ENCODE data around the gene SGMS1. TPM values are rescaled to one million over a fixed set of nuclear protein-coding genes. Genes with fewer than 3 reads are reported as not detected.
"Not testable (repeated sequence)": the region's sequence is repeated elsewhere in the genome, so short reads cannot be mapped to it uniquely, and the experiment has no call there.

SGMS1 gene
- total RNA-seq, 1 donor from 2014 or later: 93.8 TPM

- no peak for DNase-seq (ENCODE audit: extremely low spot score in 2 of 2)
- no peaks in the 10 kb centered on the region for H3K4me1 ChIP-seq
- no peak overlapping the region for H3K27ac ChIP-seq
- no peaks in the 10 kb centered on the region for H3K36me3 ChIP-seq
- H3K4me3 ChIP-seq: no peak overlapping the region
- H3K9me3 ChIP-seq: no peaks in the 10 kb centered on the region
- H3K27me3 ChIP-seq: no peaks in the 10 kb centered on the region
- peak in 1 of 3 experiments; percentile 7 for TF ChIP-seq CTCF (IDR thresholded peaks at IDR 0.05)
- no peak for TF ChIP-seq POLR2AphosphoS5 (IDR thresholded peaks at IDR 0.05; ENCODE audit: insufficient read depth in 1 of 2, low read depth in 1 of 2)
- no peak for TF ChIP-seq POLR2A (IDR thresholded peaks at IDR 0.05)
- intact Hi-C loops (cut with DNase I): no loop called here
Observed at GRCh38 chr10:50367732-50368131, 256.0 kb downstream of the SGMS1 start.

- DNase-seq (ENCODE audit: extremely low spot score in 2 of 2); intact Hi-C loops (cut with DNase I); H3K27ac ChIP-seq; H3K9me3 ChIP-seq; H3K4me3 ChIP-seq; H3K4me1 ChIP-seq; H3K27me3 ChIP-seq; H3K36me3 ChIP-seq: not testable (repeated sequence)
Observed at GRCh38 chr10:50366421-50366820, 257.3 kb downstream of the SGMS1 start.

GRCh38 chr10:50364730-50365129 is 259.0 kb downstream of the SGMS1 start:
- DNase-seq (ENCODE audit: extremely low spot score in 2 of 2); H3K36me3 ChIP-seq; H3K4me3 ChIP-seq; H3K27ac ChIP-seq; intact Hi-C loops (cut with DNase I); H3K9me3 ChIP-seq; H3K27me3 ChIP-seq: not testable (repeated sequence)
- peaks cover 21% of the 10 kb centered on the region for H3K4me1 ChIP-seq

- H3K9me3 ChIP-seq: no peaks in the 10 kb centered on the region
- no peaks in the 10 kb centered on the region for H3K36me3 ChIP-seq
- TF ChIP-seq POLR2AphosphoS5 (IDR thresholded peaks at IDR 0.05; ENCODE audit: insufficient read depth in 1 of 2, low read depth in 1 of 2) (peak in 1 of 2 donors; percentile 26), CTCF (IDR thresholded peaks at IDR 0.05) (no peak)
- H3K4me1 ChIP-seq: peaks cover 38% of the 10 kb centered on the region
- no peaks in the 10 kb centered on the region for H3K27me3 ChIP-seq
- no peak overlapping the region for H3K27ac ChIP-seq
- DNase-seq (ENCODE audit: extremely low spot score in 2 of 2): no peak
- H3K4me3 ChIP-seq: no peak overlapping the region
- intact Hi-C loops (cut with DNase I): no loop called here
Observed at GRCh38 chr10:50362547-50363125, 261.1 kb downstream of the SGMS1 start.

GRCh38 chr10:50361946-50362345 is 261.8 kb downstream of the SGMS1 start:
- Histone ChIP-seq H3K4me3 (no peak overlapping the region), H3K27me3 (no peaks in the 10 kb centered on the region), H3K9me3 (no peaks in the 10 kb centered on the region), H3K36me3 (no peaks in the 10 kb centered on the region), H3K4me1 (peaks cover 38% of the 10 kb centered on the region), H3K27ac (no peak overlapping the region)
- TF ChIP-seq CTCF (IDR thresholded peaks at IDR 0.05) (no peak), POLR2A (IDR thresholded peaks at IDR 0.05) (no peak), POLR2AphosphoS5 (IDR thresholded peaks at IDR 0.05; ENCODE audit: insufficient read depth in 1 of 2, low read depth in 1 of 2) (no peak)
- no peak for DNase-seq (ENCODE audit: extremely low spot score in 2 of 2)
- intact Hi-C loops (cut with DNase I): no loop called here

- Histone ChIP-seq H3K27me3 (no peaks in the 10 kb centered on the region), H3K36me3 (no peaks in the 10 kb centered on the region), H3K9me3 (no peaks in the 10 kb centered on the region), H3K4me1 (peaks cover 38% of the 10 kb centered on the region), H3K27ac (no peak overlapping the region), H3K4me3 (no peak overlapping the region)
- DNase-seq (ENCODE audit: extremely low spot score in 2 of 2): no peak
- intact Hi-C loops (cut with DNase I): no loop called here
- no peak for TF ChIP-seq POLR2AphosphoS5 (IDR thresholded peaks at IDR 0.05; ENCODE audit: insufficient read depth in 1 of 2, low read depth in 1 of 2)
- TF ChIP-seq CTCF (IDR thresholded peaks at IDR 0.05): no peak
- no peak for TF ChIP-seq POLR2A (IDR thresholded peaks at IDR 0.05)
Observed at GRCh38 chr10:50360077-50360850, 263.5 kb downstream of the SGMS1 start.

Data from vagina (tissue), 2 donors.